GM19328 (cell line): ENCODE measurements around the gene DDX3Y.

Source experiments
- ATAC-seq: cut with Tn5 transposase; IDR thresholded peaks from one replicate; pipeline ENCODE4 v1.9.1; 2021; ENCODE audit warnings: mild to moderate bottlenecking, moderate library complexity; ENCODE audit not compliant: unreplicated experiment

Gene DDX3Y

GRCh38 chrY:12904618-12905516, at the start of gene DDX3Y:
DDX3Y (plus strand) TSS chrY:12904868; CDS start chrY:12904937, 69 bp downstream.
- no peak for ATAC-seq

GRCh38 chrY:12855791-12856275, 48.8 kb upstream of the DDX3Y start:
- no peak for ATAC-seq

GRCh38 chrY:12867960-12868359, 36.7 kb upstream of the DDX3Y start:
- ATAC-seq: no peak

GRCh38 chrY:12896973-12897372, 7.7 kb upstream of the DDX3Y start:
- ATAC-seq: no peak

GRCh38 chrY:12898604-12899003, 6.1 kb upstream of the DDX3Y start:
- ATAC-seq: no peak

GRCh38 chrY:12905517-12905872, 827 bp downstream of the DDX3Y start:
- no peak for ATAC-seq

GRCh38 chrY:12905895-12906294, 1.2 kb downstream of the DDX3Y start:
- ATAC-seq: no peak

GRCh38 chrY:12913541-12913940, 8.9 kb downstream of the DDX3Y start:
- no peak for ATAC-seq

GRCh38 chrY:12928043-12928442, 23.4 kb downstream of the DDX3Y start:
- ATAC-seq: no peak

- ATAC-seq: no peak
Observed at GRCh38 chrY:12941725-12942687, 37.3 kb downstream of the DDX3Y start.
